Activated CD8-positive, alpha-beta T cell treated with anti-CD3 and anti-CD28 coated beads for 36 hours (primary cell): ENCODE results near the gene ANKRD23. TPM values are rescaled to one million over a fixed set of nuclear protein-coding genes. Genes with fewer than 3 reads are reported as not detected.

ENCODE experiments used
- ATAC-seq: fragments of 200-7000 bp; cut with Tn5 transposase; one replicate; pipeline ENCODE4 v1.10.0; 2021; ENCODE audit warnings: mild to moderate bottlenecking, moderate library complexity
- CTCF ChIA-PET: fragments of 350-600 bp; sonication (Branson Sonifier 250); formaldehyde crosslinking; loops from one replicate; lab custom pipeline; 2021; ENCODE audit warnings: antibody characterized with exemption; lab: Charles Lee
- POLR2A ChIA-PET: fragments of 350-600 bp; sonication (Branson Sonifier 250); formaldehyde crosslinking; loops from one replicate; lab custom pipeline; 2021; ENCODE audit warnings: antibody characterized with exemption; lab: Charles Lee
- DNase-seq: peaks from one replicate; pipeline ENCODE4 v3.0.0-alpha.2; 2020
- H3K27ac Mint-ChIP-seq: one replicate; pipeline ENCODE4 v1.8.0; 2021; ENCODE audit warnings: mild to moderate bottlenecking, mixed read lengths
- H3K27me3 Mint-ChIP-seq: one replicate; pipeline ENCODE4 v1.8.0; 2021; ENCODE audit warnings: mixed read lengths
- H3K36me3 Mint-ChIP-seq: one replicate; pipeline ENCODE4 v1.8.0; 2021; ENCODE audit warnings: low read depth, mixed read lengths
- H3K4me1 Mint-ChIP-seq: one replicate; pipeline ENCODE4 v1.8.0; 2021; ENCODE audit warnings: low read depth, mixed read lengths
- H3K4me3 Mint-ChIP-seq: one replicate; pipeline ENCODE4 v1.8.0; 2021; ENCODE audit warnings: mild to moderate bottlenecking, moderate library complexity, mixed read lengths
- H3K9me3 Mint-ChIP-seq: one replicate; pipeline ENCODE4 v1.8.0; 2021; ENCODE audit warnings: mixed read lengths
- CTCF ChIP-seq: fragments of 200-600 bp; IDR thresholded peaks from one replicate; pipeline ENCODE4 v1.8.0; 2022; ENCODE audit warnings: antibody characterized with exemption, mild to moderate bottlenecking
- intact Hi-C: fragments of 100-400 bp; cut with micrococcal nuclease; formaldehyde crosslinking; loops from one replicate; pipeline ENCODE4 v1.10.0; 2022
- total RNA-seq, 2 experiments: library from RNA; stranded (reverse); gene quantifications; one replicate each; pipeline ENCODE4 v1.2.3, GENCODE V29; 2021

ANKRD23 gene
- total RNA-seq, 2 experiments from 2014 or later = 5.3 to 5.7 TPM

DNA sequence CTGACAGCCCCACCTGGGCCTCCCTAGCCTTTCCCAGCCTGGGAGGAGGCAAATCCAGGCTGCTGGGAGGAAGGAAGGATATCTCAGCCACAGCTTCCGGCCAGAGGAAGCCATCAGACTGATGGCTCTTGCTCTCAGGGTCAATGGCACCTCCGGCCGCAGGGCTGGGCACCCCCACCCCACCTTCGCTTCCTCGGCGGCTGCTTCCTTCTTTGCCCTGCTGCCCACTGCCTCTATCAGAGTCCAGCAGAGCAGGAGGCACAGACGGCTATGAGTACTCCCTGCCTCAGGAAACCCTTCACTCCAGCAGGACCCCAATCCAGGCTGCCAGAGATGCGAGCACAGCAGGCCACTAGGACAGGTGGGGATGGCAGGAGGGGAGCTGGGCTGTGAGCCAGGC lies 22.8 kb upstream of the ANKRD23 start:
- ChIA-PET POLR2A (interaction anchor here (0.9 to 3.6 kb wide), 2 partner anchors 8 to 57 kb away, joined by 3 to 30 read pairs; partner anchors contain the start of gene ANKRD39), CTCF (interaction anchor here (4.5 to 7.1 kb wide), 2 partner anchors 9 to 86 kb away, joined by 38 to 61 read pairs; partner anchors contain the start of gene ANKRD39)
- no peak for ATAC-seq
- no peak for TF ChIP-seq CTCF
- H3K4me3 Mint-ChIP-seq = peak overlapping the region; percentile 78
- H3K27ac Mint-ChIP-seq = no peak overlapping the region
- no peaks in the 10 kb centered on the region for H3K9me3 Mint-ChIP-seq
- intact Hi-C loops = no loop called here
- H3K27me3 Mint-ChIP-seq = peaks cover 3% of the 10 kb centered on the region
- H3K4me1 Mint-ChIP-seq = peaks cover 21% of the 10 kb centered on the region
- no peak for DNase-seq
- peaks cover 10% of the 10 kb centered on the region for H3K36me3 Mint-ChIP-seq

DNA sequence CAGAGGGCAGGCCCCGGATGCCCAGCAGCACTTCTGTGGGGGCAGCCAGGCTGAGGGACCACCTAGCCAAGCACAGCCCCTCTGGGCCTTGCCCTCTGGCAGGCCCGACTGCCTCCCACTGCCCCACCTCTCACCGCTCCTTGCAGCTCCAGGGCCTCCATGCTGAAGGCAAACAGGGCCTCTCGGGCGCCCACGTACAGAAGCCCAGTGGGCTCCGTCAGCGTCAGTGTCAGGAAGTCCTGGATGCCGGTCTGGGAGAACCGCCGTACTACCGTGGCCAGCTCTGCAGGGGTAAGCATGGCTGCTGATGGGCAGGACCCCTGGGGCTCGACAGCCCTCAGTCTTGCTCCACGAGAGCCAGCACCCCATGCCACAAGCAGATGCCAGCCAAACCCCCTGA lies 22.3 kb upstream of the ANKRD23 start:
- no peak for TF ChIP-seq CTCF
- Mint-ChIP-seq H3K27ac (no peak overlapping the region), H3K9me3 (no peaks in the 10 kb centered on the region), H3K4me1 (peaks cover 19% of the 10 kb centered on the region), H3K36me3 (peaks cover 10% of the 10 kb centered on the region), H3K4me3 (no peak overlapping the region), H3K27me3 (peaks cover 3% of the 10 kb centered on the region)
- no peak for DNase-seq
- intact Hi-C loops = no loop called here
- ChIA-PET POLR2A (interaction anchor here (0.9 kb wide), 1 partner anchor 58 kb away, joined by 3 read pairs; no protein-coding TSS in a partner anchor), CTCF (interaction anchor here (4.5 kb wide), 1 partner anchor 8 kb away, joined by 38 read pairs; the partner anchor contains the start of gene ANKRD39)
- ATAC-seq = no peak

GRCh38 chr2:96865654-96866053 lies 21.8 kb upstream of the ANKRD23 start:
- H3K9me3 Mint-ChIP-seq = no peaks in the 10 kb centered on the region
- peaks cover 16% of the 10 kb centered on the region for H3K4me1 Mint-ChIP-seq
- POLR2A ChIA-PET = no interaction called here
- CTCF ChIA-PET = interaction anchor here (1.9 to 4.5 kb wide), 2 partner anchors 8 to 86 kb away, joined by 10 to 38 read pairs; partner anchors contain the start of gene ANKRD39
- intact Hi-C loops = no loop called here
- no peak for TF ChIP-seq CTCF
- no peak overlapping the region for H3K27ac Mint-ChIP-seq
- H3K36me3 Mint-ChIP-seq = peaks cover 10% of the 10 kb centered on the region
- peaks cover 2% of the 10 kb centered on the region for H3K27me3 Mint-ChIP-seq
- no peak for DNase-seq
- no peak for ATAC-seq
- H3K4me3 Mint-ChIP-seq = no peak overlapping the region

GRCh38 chr2:96864343-96865091 lies 20.7 kb upstream of the ANKRD23 start:
- H3K4me3 Mint-ChIP-seq = no peak overlapping the region
- no peaks in the 10 kb centered on the region for H3K27me3 Mint-ChIP-seq
- no peak for TF ChIP-seq CTCF
- H3K27ac Mint-ChIP-seq = no peak overlapping the region
- CTCF ChIA-PET = interaction anchor here (1.9 kb wide), 1 partner anchor 87 kb away, joined by 10 read pairs; no protein-coding TSS in a partner anchor
- H3K9me3 Mint-ChIP-seq = no peaks in the 10 kb centered on the region
- POLR2A ChIA-PET = interaction anchor here (1.6 kb wide), 1 partner anchor 31 kb away, joined by 4 read pairs; no protein-coding TSS in a partner anchor
- peaks cover 19% of the 10 kb centered on the region for H3K4me1 Mint-ChIP-seq
- DNase-seq (no peak), ATAC-seq (no peak)
- peaks cover 14% of the 10 kb centered on the region for H3K36me3 Mint-ChIP-seq
- intact Hi-C loops = no loop called here
